Mucosa of descending colon (tissue), 3 donors: ENCODE results near the gene RPS23. TPM values are rescaled to one million over a fixed set of nuclear protein-coding genes. Genes with fewer than 3 reads are reported as not detected.

ENCODE experiments used
- ATAC-seq: fragments of 200-7000 bp; cut with Tn5 transposase; one replicate; pipeline ENCODE4 v1.9.1; 2020; ENCODE audit warnings: mild to moderate bottlenecking, moderate library complexity
- DNase-seq, 3 donors: peaks; one replicate each; pipeline ENCODE4 v3.0.0-alpha.2; 2020
- H3K36me3 ChIP-seq: fragments of 200-600 bp; one replicate; pipeline ENCODE4 v1.8.0; 2021; ENCODE audit warnings: low read depth, mild to moderate bottlenecking
- H3K4me1 ChIP-seq: fragments of 200-600 bp; one replicate; pipeline ENCODE4 v1.8.0; 2021; ENCODE audit warnings: low read depth, mild to moderate bottlenecking
- H3K4me3 ChIP-seq: fragments of 200-600 bp; one replicate; pipeline ENCODE4 v1.8.0; 2021; ENCODE audit warnings: mild to moderate bottlenecking
- H3K9me3 ChIP-seq: fragments of 200-600 bp; one replicate; pipeline ENCODE4 v1.8.0; 2021; ENCODE audit warnings: mild to moderate bottlenecking
- intact Hi-C, 2 donors: fragments of 100-400 bp; cut with DNase I in 1 of 2; cut with micrococcal nuclease in 1 of 2; formaldehyde crosslinking; loops; one replicate each; pipeline versions ENCODE4 v1.11.0 to v1.11.1; 2022; cut with DNase I, micrococcal nuclease
- total RNA-seq, 3 donors: library from RNA; stranded (reverse); fragmentation: NEBNext Ultra II Directional in 2 of 3; extraction: Animal tissue kit (Norgen Biotek cat#: 25700) in 2 of 3; gene quantifications; one replicate each; pipeline versions ENCODE4 v1.2.1 to v1.2.4, GENCODE V29; 2021 to 2023
- TF ChIP-seq, protein P1 (sequence below): fragments of 200-600 bp; IDR thresholded peaks from one replicate; pipeline ENCODE4 v1.8.0; 2022; ENCODE audit warnings: antibody characterized with exemption, mild to moderate bottlenecking
- donor health status: DM: no; HTN: no; CAD: no; lungs with moderate emphysema.
- donor health status: DM: no; HTN: no; CAD: no.
- donor health status: DM: no; HTN: yes; CAD: no.

RPS23 gene
- total RNA-seq, 3 donors from 2014 or later: 1,146 to 1,498 (median 1,222) TPM

DNA sequence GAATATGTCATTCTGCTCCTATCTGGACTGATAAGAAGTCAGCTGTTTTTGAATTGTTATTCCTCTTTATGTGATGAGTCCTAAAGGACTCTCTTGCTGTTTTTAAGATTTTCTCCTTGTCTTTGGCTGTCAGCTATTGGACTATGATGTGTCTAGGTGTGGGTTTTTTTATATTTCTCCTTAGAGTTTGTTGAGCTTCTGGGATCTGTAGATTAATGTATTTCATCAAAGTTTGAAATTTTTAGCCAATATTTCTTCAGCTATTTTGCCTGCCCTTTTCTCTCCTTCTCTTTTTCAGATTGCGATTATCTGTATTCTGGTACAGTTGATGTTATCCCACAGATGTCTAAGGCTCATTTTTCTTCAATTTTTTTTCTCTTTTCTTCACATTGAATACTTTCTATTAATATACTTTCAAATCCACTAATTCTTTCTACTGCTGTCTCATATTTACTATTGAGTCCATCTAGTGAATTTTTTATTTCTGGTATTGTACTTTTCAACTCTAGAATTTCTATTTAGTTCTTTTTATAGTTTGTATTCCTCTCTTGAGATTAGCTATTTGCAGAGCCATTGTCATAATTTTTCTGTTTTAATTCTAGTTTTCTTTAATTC, 31.1 kb downstream of the RPS23 start:
- intact Hi-C loops: no loop called here
- no peaks in the 10 kb centered on the region for H3K9me3 ChIP-seq
- ATAC-seq: no peak

DNA sequence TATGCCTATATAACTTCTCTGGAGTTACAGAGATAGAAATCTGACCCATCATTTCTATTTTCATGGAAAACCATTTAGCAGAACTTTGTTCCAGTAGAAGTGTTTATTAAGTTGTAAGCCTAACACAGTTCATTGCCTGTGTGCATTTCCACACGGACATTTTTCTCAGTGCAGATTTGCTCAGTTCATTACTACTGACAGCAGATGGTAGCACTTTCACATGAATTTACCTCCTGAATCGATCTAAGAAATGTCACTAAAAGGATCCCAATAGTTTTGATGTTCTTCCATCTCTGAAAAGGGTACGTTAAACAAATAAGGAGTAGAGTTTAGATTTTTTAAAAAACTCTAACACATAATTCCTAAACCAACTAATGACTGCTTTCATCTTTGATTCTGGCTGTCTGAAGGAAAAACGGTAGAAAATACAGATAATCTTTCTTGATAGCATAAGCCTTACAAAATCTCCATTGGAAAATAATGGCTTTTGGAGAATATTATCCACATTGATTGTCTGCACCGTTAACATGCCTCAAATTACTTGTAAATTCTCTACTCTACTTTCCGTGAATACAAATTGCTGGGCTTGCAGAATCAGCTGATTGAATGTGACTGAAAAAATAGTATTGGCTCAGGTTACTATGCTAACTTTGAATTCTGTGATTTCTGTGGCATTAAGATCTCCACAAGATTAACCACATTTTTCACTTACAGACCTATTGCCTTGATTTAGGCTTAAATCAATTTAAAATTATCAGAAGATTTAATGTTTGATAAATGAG, 33.1 kb downstream of the RPS23 start:
- ATAC-seq (no peak), DNase-seq (no peak)
- intact Hi-C loops: no loop called here
- H3K9me3 ChIP-seq: no peaks in the 10 kb centered on the region
- no peaks in the 10 kb centered on the region for H3K4me1 ChIP-seq
- TF ChIP-seq, protein P1, sequence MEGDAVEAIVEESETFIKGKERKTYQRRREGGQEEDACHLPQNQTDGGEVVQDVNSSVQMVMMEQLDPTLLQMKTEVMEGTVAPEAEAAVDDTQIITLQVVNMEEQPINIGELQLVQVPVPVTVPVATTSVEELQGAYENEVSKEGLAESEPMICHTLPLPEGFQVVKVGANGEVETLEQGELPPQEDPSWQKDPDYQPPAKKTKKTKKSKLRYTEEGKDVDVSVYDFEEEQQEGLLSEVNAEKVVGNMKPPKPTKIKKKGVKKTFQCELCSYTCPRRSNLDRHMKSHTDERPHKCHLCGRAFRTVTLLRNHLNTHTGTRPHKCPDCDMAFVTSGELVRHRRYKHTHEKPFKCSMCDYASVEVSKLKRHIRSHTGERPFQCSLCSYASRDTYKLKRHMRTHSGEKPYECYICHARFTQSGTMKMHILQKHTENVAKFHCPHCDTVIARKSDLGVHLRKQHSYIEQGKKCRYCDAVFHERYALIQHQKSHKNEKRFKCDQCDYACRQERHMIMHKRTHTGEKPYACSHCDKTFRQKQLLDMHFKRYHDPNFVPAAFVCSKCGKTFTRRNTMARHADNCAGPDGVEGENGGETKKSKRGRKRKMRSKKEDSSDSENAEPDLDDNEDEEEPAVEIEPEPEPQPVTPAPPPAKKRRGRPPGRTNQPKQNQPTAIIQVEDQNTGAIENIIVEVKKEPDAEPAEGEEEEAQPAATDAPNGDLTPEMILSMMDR: no peak
- no peak overlapping the region for H3K4me3 ChIP-seq
- no peaks in the 10 kb centered on the region for H3K36me3 ChIP-seq

More for the DNA sequence above, 31.1 kb downstream of the RPS23 start:
- no peak overlapping the region for H3K4me3 ChIP-seq
- no peaks in the 10 kb centered on the region for H3K36me3 ChIP-seq
- TF ChIP-seq, protein P1: no peak
- DNase-seq: no peak
- H3K4me1 ChIP-seq: no peaks in the 10 kb centered on the region

DNA sequence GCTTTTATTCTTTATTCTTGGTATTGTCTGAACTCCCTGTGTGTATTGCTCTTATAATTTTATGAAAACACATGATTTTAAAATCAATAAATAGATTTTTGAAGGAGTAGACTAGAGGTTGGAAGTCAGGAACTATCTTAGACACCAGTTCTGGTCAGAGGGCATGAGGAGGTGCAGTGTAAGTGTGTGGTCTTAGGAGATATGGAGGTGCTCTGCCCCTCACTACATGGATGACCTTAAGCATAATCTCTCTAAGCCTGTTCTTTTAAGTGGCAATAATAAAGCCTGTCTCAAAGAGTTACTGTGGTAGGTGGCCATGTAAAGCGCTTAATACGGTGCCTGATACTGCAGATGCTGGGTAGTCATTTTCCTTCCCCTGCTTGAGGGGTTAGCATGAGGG, 34.0 kb downstream of the RPS23 start:
- no peaks in the 10 kb centered on the region for H3K36me3 ChIP-seq
- DNase-seq (no peak), ATAC-seq (no peak)
- H3K4me3 ChIP-seq: no peak overlapping the region
- no peaks in the 10 kb centered on the region for H3K4me1 ChIP-seq
- H3K9me3 ChIP-seq: no peaks in the 10 kb centered on the region
- TF ChIP-seq, protein P1: no peak
- intact Hi-C loops: no loop called here

DNA sequence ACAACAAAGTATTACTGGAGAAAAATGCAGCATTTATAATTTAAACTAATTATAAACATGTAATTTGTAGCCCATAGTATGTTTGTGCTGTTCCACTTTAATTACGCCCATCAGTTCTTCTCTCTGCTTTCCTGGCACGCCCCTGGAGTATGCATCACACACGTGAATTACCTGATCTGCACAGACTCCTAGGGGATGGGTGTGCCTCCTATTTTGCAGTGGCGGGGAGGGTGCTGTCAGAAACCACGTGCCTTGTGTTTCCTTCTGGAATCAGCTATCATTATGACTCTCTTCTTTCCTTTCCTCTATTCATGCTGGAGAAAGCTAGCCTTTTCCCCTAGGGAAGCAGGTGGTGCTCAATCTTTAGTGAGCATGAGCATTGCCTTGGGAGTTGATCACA, 43.3 kb downstream of the RPS23 start:
- DNase-seq (peak in 2 of 3 donors; percentile 27 to 41), ATAC-seq (peak; percentile 88)
- no peaks in the 10 kb centered on the region for H3K9me3 ChIP-seq
- TF ChIP-seq, protein P1: no peak
- intact Hi-C loops: no loop called here
- no peak overlapping the region for H3K4me3 ChIP-seq
- H3K36me3 ChIP-seq: no peaks in the 10 kb centered on the region
- H3K4me1 ChIP-seq: no peaks in the 10 kb centered on the region

DNA sequence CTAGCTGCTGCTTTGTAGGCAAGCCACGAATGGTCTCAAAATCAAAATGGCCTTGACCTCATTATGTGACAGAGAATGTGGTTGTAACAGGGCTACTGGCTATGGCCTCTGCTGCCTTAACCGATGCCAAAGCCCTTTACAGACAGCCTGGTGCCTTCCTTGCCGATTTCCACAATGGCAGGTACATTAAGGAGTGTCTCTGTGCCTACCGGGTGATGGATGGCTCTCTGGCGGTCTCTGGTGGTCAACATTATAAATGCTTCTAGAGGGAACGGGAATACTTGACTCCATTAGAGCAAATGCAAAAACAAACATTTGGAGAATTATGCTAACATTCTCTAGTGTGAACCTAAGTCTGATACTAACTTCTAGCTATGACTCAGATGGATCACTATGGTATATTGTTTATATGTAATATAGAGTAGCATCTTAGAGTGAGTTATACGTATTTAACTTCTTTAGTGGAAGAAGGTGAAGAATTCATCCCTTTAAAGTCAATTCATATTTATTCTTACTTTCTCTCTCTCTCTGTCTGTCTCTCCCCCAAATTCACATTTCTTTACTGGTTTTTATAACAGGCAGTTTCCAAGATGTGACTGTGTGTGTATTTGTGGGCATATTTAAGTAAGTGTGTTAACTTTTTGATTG, 52.5 kb downstream of the RPS23 start:
- DNase-seq: peak in 2 of 3 donors; percentile 41 to 83
- TF ChIP-seq, protein P1: peak; percentile 75
- Histone ChIP-seq H3K9me3 (no peaks in the 10 kb centered on the region), H3K36me3 (no peaks in the 10 kb centered on the region), H3K4me1 (no peaks in the 10 kb centered on the region), H3K4me3 (no peak overlapping the region)
- peak; percentile 91 for ATAC-seq
- intact Hi-C loops: loop anchor here in 1 of 2 donors (10.0 kb wide), 1 partner anchor 801 kb away; no protein-coding TSS in a partner anchor
